K562 (cell line): ENCODE measurements around the gene AKT2. TPM values are rescaled to one million over a fixed set of nuclear protein-coding genes. Genes with fewer than 3 reads are reported as not detected.

Experiments used
- BCLAF1 ChIP-seq, 2 experiments: fragments of 450-650 bp in 1 of 2; IDR thresholded peaks; 2 replicates each; pipeline ENCODE4 v1.6.1; 2011 to 2017; ENCODE audit warnings: low read depth in 2 of 2, antibody characterized with exemption in 1 of 2, borderline replicate concordance in 1 of 2, low read length in 1 of 2, mild to moderate bottlenecking in 1 of 2, mixed read lengths in 1 of 2; ENCODE audit not compliant: control insufficient read depth in 1 of 2
- C11orf30 ChIP-seq: fragments of 450-650 bp; IDR thresholded peaks from 2 replicates; pipeline ENCODE4 v1.6.1; 2016; ENCODE audit warnings: low read depth, mild to moderate bottlenecking
- STAT6 ChIP-seq: sonication (generic); formaldehyde crosslinking; IDR thresholded peaks from 2 replicates; pipeline ENCODE4 v1.8.1; 2023; ENCODE audit warnings: mild to moderate bottlenecking, missing genetic modification reagents
- TBL1XR1 ChIP-seq, 2 experiments: IDR thresholded peaks; 2 replicates each; pipeline ENCODE4 v1.6.1; 2012; ENCODE audit warnings: improper control_type of control experiment in 2 of 2, low read length in 2 of 2, mild to moderate bottlenecking in 1 of 2
- YY1 ChIP-seq, 3 experiments: IDR thresholded peaks; 2 replicates each; pipeline ENCODE4 v1.6.1; 2011; ENCODE audit warnings: low read length in 2 of 3, mild to moderate bottlenecking in 2 of 3, moderate library complexity in 2 of 3, borderline replicate concordance in 1 of 3, control low read depth in 1 of 3, low read depth in 1 of 3; ENCODE audit not compliant: insufficient read depth in 3 of 3, insufficient replicate concordance in 2 of 3, control insufficient read depth in 1 of 3, insufficient read length in 1 of 3; ENCODE audit errors: extremely low read depth in 1 of 3
- ZBTB1 ChIP-seq: sonication (generic); formaldehyde crosslinking; IDR thresholded peaks from 2 replicates; pipeline ENCODE4 v1.8.1; 2023; ENCODE audit warnings: missing genetic modification reagents, low read depth, mild to moderate bottlenecking, borderline replicate concordance
- ZNF407 ChIP-seq: fragments of 450-650 bp; IDR thresholded peaks from 2 replicates; pipeline ENCODE4 v1.6.1; 2016; ENCODE audit warnings: low read depth
- ZNF445 ChIP-seq: fragments of 250-450 bp; sonication (Bioruptor Pico); IDR thresholded peaks from 2 replicates; pipeline ENCODE4 v1.4.0; 2020; ENCODE audit warnings: low read depth, mild to moderate bottlenecking, moderate library complexity
- ZNF696 ChIP-seq: fragments of 250-450 bp; sonication (Bioruptor Pico); conservative IDR thresholded peaks from 2 replicates; pipeline ENCODE4 v1.4.0; 2020; ENCODE audit warnings: mild to moderate bottlenecking, moderate library complexity
- ZNF717 ChIP-seq: fragments of 250-450 bp; sonication (Bioruptor Pico); IDR thresholded peaks from 2 replicates; pipeline ENCODE4 v1.5.0; 2021
- polyA plus RNA-seq, 8 experiments: library from polyadenylated mRNA; depleted of rRNA in 4 of 8; stranded (reverse) in 5 of 8; unstranded in 3 of 8; fragments of >200 nt; fragmentation: Nextera tagmentation in 2 of 8; fragmentation: Illumina TruSeq in 1 of 8; extraction: Ambion mirVana in 2 of 8; extraction: Trizol in 1 of 8; gene quantifications; 2 replicates each; pipeline versions ENCODE4 v1.2.1 to v1.2.3, GENCODE V29; 2011 to 2014; ENCODE audit warnings: inconsistent platforms in 1 of 8, missing spikeins in 1 of 8
- total RNA-seq, 7 experiments: library from RNA; depleted of rRNA in 6 of 7; stranded (reverse); fragments of >200 nt in 6 of 7; fragmentation: Illumina TruSeq in 2 of 7; extraction: Trizol in 2 of 7; gene quantifications; 2 replicates each; pipeline versions ENCODE4 v1.2.1 to v1.2.3, GENCODE V29; 2011 to 2021; ENCODE audit warnings: low replicate concordance in 1 of 7

AKT2 gene
- total and polyA plus RNA-seq, 9 of the 15 experiments (the other 6 are each of a cell fraction or from before 2014, with no cell fraction given) = 1.1 to 132 (median 67.7) TPM

GRCh38 chr19:40217934-40218890 is 66.9 kb downstream of the AKT2 start, which contains the start of gene TTC9B (continued):
- TF ChIP-seq ZNF445 (no peak), C11orf30 (no peak), ZNF696 (CRISPR knock-in tag) (no peak), YY1 (IDR thresholded peaks at IDR 0.05; ENCODE audit: borderline replicate concordance in 1 of 3, control insufficient read depth in 1 of 3, extremely low read depth in 1 of 3, insufficient read depth in 3 of 3, insufficient read length in 1 of 3, insufficient replicate concordance in 2 of 3, low read depth in 1 of 3, low read length in 2 of 3) (peak in 2 of 3 experiments; percentile 9 to 44), BCLAF1 (IDR thresholded peaks at IDR 0.05; ENCODE audit: borderline replicate concordance in 1 of 2, control insufficient read depth in 1 of 2, low read depth in 2 of 2, low read length in 1 of 2) (0 out of 4 replicates have a peak, but pooled peaks of 1 of the 2 experiments have one; percentile 20), STAT6 (CRISPR knock-in tag) (no peak), ZNF407 (no peak), ZNF717 (CRISPR knock-in tag) (no peak), ZBTB1 (CRISPR knock-in tag) (0 out of 2 replicates have a peak, but pooled peaks have one; percentile 23), TBL1XR1 (IDR thresholded peaks at IDR 0.05; ENCODE audit: low read length in 2 of 2) (no peak)
